ENCODE data around the gene AP2S1.
A peak's percentile ranks its signal among the peaks of the same experiment; 100 is the strongest.
"Not testable (repeated sequence)": the region's sequence is repeated elsewhere in the genome, so short reads cannot be mapped to it uniquely, and the experiment has no call there.

AP2S1 gene

DNA sequence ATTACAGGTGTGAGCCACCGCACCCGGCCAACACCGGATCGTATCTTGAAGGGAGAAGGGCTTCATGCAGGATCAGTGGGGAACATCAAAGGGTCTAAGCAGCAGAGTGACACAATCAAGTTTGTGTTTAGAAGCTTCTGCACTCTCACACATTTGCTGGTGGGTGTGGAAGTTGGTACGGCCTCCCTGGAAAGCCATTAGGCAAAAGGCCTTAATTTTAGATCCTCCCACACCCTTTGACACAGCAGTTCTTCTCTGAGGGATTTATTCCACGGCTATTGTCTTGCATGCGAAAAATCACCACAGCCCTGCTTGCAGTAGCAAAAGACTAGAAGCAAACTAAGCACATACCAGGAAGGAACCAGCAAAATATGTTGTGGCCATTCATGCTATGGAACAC is 44.0 kb downstream of the AP2S1 start:
- no peak for DNase-seq (ENCODE audit: low read depth in 2 of 2)

DNA sequence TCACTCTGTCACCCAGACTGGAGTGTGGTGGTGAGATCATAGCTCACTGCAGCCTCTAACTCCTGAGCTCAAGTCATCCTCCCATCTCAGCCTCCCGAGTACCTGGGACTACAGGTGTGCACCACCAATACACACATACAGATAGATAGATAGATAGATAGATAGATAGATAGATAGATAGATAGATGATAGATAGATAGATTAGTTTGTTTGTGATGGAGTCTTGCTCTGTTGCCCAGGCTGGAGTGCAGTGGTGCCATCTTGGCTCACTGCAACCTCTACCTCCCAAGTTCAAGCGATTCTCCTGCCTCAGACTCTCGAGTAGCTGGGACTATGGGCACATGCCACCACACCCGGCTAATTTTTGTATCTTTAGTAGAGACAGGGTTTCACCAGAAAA is 46.2 kb downstream of the AP2S1 start:
- DNase-seq (ENCODE audit: low read depth in 2 of 2), result not testable (repeated sequence)

DNA sequence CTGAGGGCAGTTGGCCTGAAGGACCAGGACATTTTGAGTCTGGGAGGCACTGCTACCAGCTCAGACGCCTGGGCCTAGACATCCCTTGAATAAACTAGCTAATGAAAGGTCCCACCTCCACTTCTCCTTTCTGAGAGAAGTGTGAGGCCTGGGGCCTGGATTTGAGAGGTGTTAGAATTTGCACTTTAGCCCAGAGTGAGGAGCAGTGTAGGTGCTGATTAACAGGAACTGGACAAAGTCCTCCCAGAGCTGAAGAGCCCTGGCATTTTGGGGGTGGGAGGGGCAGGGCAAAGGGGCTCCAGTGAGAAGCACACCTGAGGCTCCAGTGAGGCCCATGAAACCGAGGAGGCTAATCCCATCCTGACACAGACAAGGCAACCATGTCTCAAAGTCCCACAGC is 47.1 kb downstream of the AP2S1 start:
- DNase-seq (ENCODE audit: low read depth in 2 of 2), result no peak

DNA sequence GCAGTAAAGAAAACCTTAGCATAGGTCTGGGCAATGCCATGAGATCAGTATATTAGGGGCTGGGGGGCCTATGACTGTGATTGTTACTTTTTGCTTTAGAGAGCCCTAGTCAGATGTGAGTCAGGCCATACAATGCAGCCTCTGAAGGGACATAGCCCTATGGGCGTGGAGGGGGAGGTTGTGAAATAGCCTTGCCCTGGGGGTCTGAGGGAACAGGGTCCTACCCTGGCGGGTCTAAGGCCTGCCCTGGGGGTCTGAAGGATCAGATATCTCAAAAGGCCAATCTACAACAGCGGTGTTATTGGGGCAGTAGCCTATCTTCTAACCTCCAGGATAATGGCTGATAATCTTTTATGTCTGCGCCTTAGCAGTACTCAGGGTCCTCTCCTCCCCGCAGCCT is 48.5 kb downstream of the AP2S1 start:
- no peak for DNase-seq (ENCODE audit: low read depth in 2 of 2)

DNA sequence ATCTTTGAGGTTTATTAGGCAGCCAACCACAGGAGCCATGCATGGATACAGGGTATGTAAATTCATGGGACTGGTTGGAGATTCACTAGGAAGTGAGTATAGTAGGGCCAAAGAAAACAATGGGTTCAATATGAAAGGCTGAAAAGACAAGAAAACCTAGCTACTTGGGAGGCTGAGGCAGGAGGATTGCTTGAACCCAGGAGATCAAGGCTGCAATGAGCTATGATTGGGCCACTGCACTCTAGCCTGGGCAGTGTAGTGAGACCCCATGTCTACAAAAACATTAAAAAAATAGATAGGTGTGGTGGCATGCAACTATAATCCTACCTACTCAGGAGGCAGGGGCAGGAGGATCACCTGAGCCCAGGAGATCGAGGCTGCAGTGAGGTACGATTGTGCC is 51.9 kb downstream of the AP2S1 start:
- no peak for DNase-seq (ENCODE audit: low read depth in 2 of 2)

DNA sequence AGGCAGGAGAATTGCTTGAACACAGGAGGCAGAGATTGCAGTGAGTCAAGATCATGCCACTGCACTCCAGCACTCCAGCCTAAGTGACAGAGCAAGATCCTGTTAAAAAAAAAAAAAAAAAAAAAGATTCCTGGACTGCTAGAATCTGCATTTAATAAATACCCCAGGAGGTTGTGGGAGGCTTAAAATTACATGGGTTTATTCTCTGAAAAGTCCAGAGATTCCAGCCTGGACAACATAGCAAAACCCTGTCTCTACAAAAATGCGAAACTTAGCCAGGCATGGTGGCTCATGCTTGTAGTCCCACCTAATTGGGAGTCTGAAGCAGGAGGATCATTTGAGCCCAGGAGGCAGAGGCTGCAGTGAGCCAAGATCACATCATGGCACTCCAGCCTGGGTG is 52.8 kb downstream of the AP2S1 start:
- DNase-seq (ENCODE audit: low read depth in 2 of 2), result no peak

DNA sequence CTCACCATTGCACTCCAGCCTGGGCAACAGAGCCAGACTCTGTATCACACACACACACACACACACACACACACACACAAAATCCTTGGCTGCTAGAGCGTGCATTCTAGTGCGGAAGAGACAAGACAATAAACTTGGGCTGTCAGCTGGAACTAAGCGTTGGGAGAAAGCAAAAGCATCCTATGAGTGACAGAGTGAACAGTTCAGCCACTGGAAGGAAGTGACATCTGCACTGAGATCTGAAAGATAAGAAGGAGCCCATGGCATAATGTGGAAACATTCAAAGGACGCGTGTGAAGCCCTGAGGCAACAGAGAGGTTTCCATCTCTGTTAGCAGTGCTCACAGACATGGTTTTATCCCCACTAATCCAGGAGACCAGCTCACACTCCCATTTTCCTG is 58.7 kb downstream of the AP2S1 start:
- DNase-seq (ENCODE audit: low read depth in 2 of 2), result no peak

DNA sequence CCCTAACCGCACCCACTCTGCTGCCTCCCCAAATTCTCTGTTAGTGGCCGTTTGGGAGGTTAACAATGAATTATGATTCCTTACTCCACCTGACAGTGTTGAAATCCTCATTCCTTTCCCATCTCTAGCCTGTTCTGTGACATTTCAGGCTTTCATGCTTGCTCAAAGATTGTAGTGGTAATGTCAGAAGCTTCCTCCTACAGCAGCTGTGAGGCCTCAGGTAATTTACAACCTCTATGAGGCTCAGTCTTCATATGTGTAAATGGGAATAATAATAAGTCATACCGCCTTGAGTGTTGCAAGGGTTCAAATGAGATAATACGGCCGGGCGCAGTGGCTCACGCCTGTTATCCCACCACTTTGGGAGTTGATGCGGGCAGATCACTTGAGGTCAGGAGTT is 61.3 kb downstream of the AP2S1 start:
- no peak for DNase-seq (ENCODE audit: low read depth in 2 of 2)

DNA sequence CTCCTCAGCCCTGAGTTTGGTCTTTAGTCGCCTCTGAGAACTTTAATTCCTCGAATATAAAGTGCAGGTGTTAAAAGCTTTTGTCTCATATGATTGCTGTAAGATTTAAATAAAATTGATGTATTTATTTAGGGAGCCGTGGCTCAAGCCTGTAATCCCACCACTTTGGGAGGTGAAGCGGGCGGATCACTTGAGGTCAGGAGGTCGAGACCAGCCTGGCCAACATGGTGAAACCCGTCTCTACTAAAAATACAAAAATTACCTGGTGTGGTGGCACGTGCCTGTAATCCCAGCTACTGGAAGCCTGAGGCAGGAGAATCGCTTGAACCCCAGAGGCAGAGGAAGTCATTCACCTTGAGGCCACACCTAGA is 61.7 kb downstream of the AP2S1 start:
- no peak for DNase-seq (ENCODE audit: low read depth in 2 of 2)

DNA sequence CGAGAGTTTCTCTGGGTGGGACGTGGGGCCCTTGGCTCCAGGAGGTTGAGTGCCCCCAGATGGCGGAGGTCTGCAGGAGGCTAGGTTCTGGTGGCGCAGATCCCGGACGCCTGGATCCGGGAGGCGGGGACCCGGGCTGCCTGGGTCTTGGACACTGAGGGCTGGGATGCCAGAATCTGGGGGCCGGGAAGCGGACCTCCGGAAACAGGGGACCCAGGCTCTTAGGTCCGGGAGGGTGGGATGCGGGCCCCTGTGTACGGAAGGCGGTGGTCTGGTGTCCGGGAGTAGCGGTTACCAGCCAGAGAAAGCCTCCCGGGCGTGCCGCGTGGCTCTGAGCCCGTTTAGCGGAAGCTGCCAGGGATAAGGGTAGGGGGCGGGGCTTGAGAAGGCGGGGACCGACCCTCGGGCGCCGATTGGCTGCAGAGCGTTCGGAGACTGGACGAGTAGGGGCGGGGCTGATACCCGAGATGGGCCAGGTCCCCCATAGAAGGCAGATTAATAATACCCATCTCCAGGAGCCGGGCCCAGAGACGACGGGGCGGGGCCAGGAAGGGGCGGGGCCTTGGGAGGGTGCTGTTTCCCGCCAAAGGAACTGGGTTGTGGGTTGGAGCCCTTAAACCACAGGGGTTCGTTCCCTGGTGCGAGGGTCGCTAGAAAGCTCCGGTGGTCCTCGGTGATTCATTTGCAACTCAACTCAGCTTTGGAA is 62.2 kb downstream of the AP2S1 start, which contains the start of gene SLC1A5:
Gene SLC1A5 (minus strand): TSS at position 333 of the 706 bp plus-strand sequence. CDS start 629 bp downstream, outside the sequence.
- peak; percentile 92 to 96 for DNase-seq (ENCODE audit: low read depth in 2 of 2)
